Chondrocyte (in vitro differentiated cells): ENCODE data around the gene PLAAT3. TPM values are rescaled to one million over a fixed set of nuclear protein-coding genes. Genes with fewer than 3 reads are reported as not detected.

Experiments
- DNase-seq: peaks from one replicate; pipeline ENCODE4 v3.0.0; 2021; ENCODE audit warnings: mixed read lengths, low spot score
- H3K27ac Mint-ChIP-seq: one replicate; pipeline ENCODE4 v1.8.0; 2021; ENCODE audit warnings: mild to moderate bottlenecking, moderate library complexity, mixed read lengths; ENCODE audit not compliant: unreplicated experiment
- H3K27me3 Mint-ChIP-seq: 2 replicates; pipeline ENCODE4 v1.8.0; 2021; ENCODE audit warnings: low read depth, mixed read lengths
- H3K36me3 Mint-ChIP-seq: 2 replicates; pipeline ENCODE4 v1.8.0; 2021; ENCODE audit warnings: low read depth, mixed read lengths
- H3K4me1 Mint-ChIP-seq: 2 replicates; pipeline ENCODE4 v1.8.0; 2021; ENCODE audit warnings: low read depth, mild to moderate bottlenecking, mixed read lengths
- H3K4me3 Mint-ChIP-seq: one replicate; pipeline ENCODE4 v1.8.0; 2021; ENCODE audit warnings: mild to moderate bottlenecking, moderate library complexity, mixed read lengths; ENCODE audit not compliant: unreplicated experiment
- H3K9me3 Mint-ChIP-seq: 2 replicates; pipeline ENCODE4 v1.8.0; 2021; ENCODE audit warnings: low read depth, mixed read lengths
- CTCF ChIP-seq: fragments of 200-600 bp; sonication (generic); IDR thresholded peaks from 2 replicates; pipeline ENCODE4 v1.5.0; 2021; ENCODE audit warnings: antibody characterized with exemption, mild to moderate bottlenecking, moderate library complexity
- long read RNA-seq: library from polyadenylated mRNA; stranded (forward); transcript quantifications from one replicate; pipeline ENCODE4 v2.0.0, GENCODE V29; 2021
- total RNA-seq: library from RNA; stranded (reverse); gene quantifications from 3 replicates; pipeline ENCODE4 v1.2.1, GENCODE V29; 2021

The PLAAT3 gene
- 9.3 to 22.0 TPM (median 21.2 TPM) in 3 replicates for total RNA-seq
- long read RNA-seq, transcript PLA2G16-203 (5 exons, 1,099 nt), result minor isoform, 8 of 22 reads
- long read RNA-seq, transcript PLA2G16-201 (4 exons, 2,594 nt), result major isoform, 13 of 22 reads
- long read RNA-seq, partial matches to known transcripts, result 1 of 22 reads
- long read RNA-seq, other reads (novel, unspliced or antisense), result 0 of 22 reads

DNA sequence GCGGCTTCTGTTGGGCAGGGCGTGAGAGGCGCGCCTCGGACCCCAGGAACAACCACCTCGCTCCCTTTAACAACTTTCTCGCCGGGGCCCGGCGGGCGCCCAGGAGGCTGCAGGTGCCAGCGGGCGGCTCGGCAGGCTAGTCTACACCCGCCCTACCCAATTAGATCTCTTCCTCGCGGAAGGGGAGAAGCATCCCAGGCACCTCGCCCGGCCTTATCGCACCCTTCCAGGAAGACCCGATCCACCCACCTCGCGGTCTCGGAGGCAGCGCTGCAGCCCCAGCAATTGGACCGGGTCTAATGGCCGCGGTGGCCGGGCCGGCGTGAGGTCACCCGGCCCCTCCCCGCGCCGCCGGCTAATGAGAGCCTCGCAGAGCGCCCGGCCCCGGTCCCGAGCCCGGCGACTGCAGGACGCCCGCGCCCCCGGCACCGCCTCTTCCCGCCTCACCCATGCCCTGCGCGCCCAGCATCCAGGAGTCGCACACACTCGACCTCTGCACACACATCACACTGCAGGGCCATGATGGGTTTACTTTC is at the start of gene PLAAT3:
Gene PLAAT3, minus strand, starts transcription at position 298 of the 536 bp plus-strand sequence. CDS start 419 bp downstream, outside the sequence.
- no peaks in the 10 kb centered on the region for H3K9me3 Mint-ChIP-seq
- H3K27me3 Mint-ChIP-seq, result no peaks in the 10 kb centered on the region
- H3K27ac Mint-ChIP-seq, result peak within 1 kb of the TSS; percentile 90

GRCh38 chr11:63663809-63664208 is 49.6 kb upstream of the PLAAT3 start:
- no peaks in the 10 kb centered on the region for H3K27me3 Mint-ChIP-seq
- TF ChIP-seq CTCF, result no peak
- peaks cover 63% of the 10 kb centered on the region for H3K4me1 Mint-ChIP-seq
- H3K36me3 Mint-ChIP-seq, result no peaks in the 10 kb centered on the region
- H3K27ac Mint-ChIP-seq, result peak overlapping the region; percentile 91
- peaks cover 2% of the 10 kb centered on the region for H3K9me3 Mint-ChIP-seq
- H3K4me3 Mint-ChIP-seq, result no peak overlapping the region
- no peak for DNase-seq

More for the DNA sequence above, at the start of gene PLAAT3:
- H3K4me3 Mint-ChIP-seq, result peak within 1 kb of the TSS; percentile 80
- H3K4me1 Mint-ChIP-seq, result peaks cover 43% of the 10 kb centered on the region
- H3K36me3 Mint-ChIP-seq, result no peaks in the 10 kb centered on the region
- TF ChIP-seq CTCF, result no peak
- DNase-seq, result no peak

- DNase-seq, result no peak
- Mint-ChIP-seq H3K27me3 (no peaks in the 10 kb centered on the region), H3K36me3 (peaks cover 3% of the 10 kb centered on the region), H3K9me3 (peaks cover 2% of the 10 kb centered on the region), H3K4me3 (no peak overlapping the region), H3K27ac (no peak overlapping the region), H3K4me1 (peaks cover 35% of the 10 kb centered on the region)
- TF ChIP-seq CTCF, result no peak
These were observed 46.7 kb upstream of the PLAAT3 start for GRCh38 chr11:63660972-63661371.

DNA sequence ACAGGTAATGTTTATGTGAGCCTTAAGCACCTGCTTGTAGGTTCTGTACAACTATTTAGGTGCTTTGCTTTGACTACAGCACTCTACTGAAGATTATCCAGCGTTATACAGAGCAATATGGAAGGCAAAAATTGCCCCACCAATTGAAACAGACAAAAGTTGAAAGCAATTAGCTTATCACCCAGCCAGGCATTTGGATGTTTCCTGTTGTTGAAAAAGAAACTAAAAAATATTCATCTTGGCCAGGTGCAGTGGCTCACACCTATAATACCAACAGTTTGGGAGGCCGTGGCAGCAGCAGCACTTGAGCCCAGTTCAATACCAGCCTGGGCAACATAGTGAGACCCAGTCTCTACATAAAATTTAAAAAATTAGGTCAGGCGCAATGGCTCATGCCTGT is 38.4 kb upstream of the PLAAT3 start:
- H3K36me3 Mint-ChIP-seq, result peaks cover 28% of the 10 kb centered on the region

DNA sequence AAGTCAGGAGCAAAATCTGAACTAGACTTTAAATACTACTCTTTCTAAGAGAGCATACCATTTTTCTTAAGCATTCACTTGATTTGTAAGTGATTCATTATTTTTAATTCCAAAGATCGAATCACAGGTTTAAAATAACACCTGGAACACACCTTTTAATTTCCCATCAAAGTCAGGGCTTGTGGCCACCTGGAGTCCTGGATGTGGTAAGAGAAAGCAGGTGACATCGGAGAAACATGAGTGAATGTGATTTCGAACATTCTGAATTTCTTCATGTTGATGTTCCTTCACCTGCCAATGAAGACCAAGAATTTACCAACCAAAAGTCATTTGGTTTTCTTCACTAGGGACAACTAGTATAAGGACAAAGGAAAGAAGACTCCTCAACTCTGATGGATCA is 29.0 kb upstream of the PLAAT3 start:
- Mint-ChIP-seq H3K27me3 (no peaks in the 10 kb centered on the region), H3K4me1 (peaks cover 5% of the 10 kb centered on the region), H3K27ac (no peak overlapping the region), H3K9me3 (no peaks in the 10 kb centered on the region), H3K4me3 (no peak overlapping the region), H3K36me3 (peaks cover 36% of the 10 kb centered on the region)
- no peak for DNase-seq
- no peak for TF ChIP-seq CTCF

More for the DNA sequence above, 38.4 kb upstream of the PLAAT3 start:
- Mint-ChIP-seq H3K27ac (no peak overlapping the region), H3K4me1 (no peaks in the 10 kb centered on the region), H3K4me3 (no peak overlapping the region), H3K9me3 (no peaks in the 10 kb centered on the region), H3K27me3 (no peaks in the 10 kb centered on the region)
- TF ChIP-seq CTCF, result no peak
- DNase-seq, result no peak
